Left lung (tissue), 14 donors: ENCODE measurements around the gene KCNK3. TPM values are rescaled to one million over a fixed set of nuclear protein-coding genes. Genes with fewer than 3 reads are reported as not detected.

Experiments
- ATAC-seq: fragments of 200-7000 bp; cut with Tn5 transposase; one replicate; pipeline ENCODE4 v1.9.1; 2020; ENCODE audit warnings: moderate library complexity
- DNase-seq, 4 donors: peaks; one replicate each; pipeline ENCODE4 v3.0.0-alpha.2; 2013 to 2020
- H3K27ac ChIP-seq, 2 donors: fragments of 200-600 bp; sonication (generic) in 1 of 2; one replicate each; pipeline versions ENCODE4 v1.5.0 to v1.8.0; 2020 to 2021
- H3K27me3 ChIP-seq, 2 donors: fragments of 200-600 bp; sonication (generic) in 1 of 2; one replicate each; pipeline versions ENCODE4 v1.5.0 to v1.8.0; 2020 to 2021
- H3K36me3 ChIP-seq, 2 donors: fragments of 200-600 bp; sonication (generic) in 1 of 2; one replicate each; pipeline versions ENCODE4 v1.5.0 to v1.8.0; 2020 to 2021
- H3K4me1 ChIP-seq, 2 donors: fragments of 200-600 bp; one replicate each; pipeline ENCODE4 v1.8.0; 2021
- H3K4me3 ChIP-seq, 2 donors: fragments of 200-600 bp; sonication (generic) in 1 of 2; one replicate each; pipeline versions ENCODE4 v1.5.0 to v1.8.0; 2020 to 2021; ENCODE audit warnings: mild to moderate bottlenecking in 1 of 2
- H3K9me3 ChIP-seq, 2 donors: fragments of 200-600 bp; sonication (generic) in 1 of 2; one replicate each; pipeline versions ENCODE4 v1.5.0 to v1.8.0; 2020 to 2021
- intact Hi-C, 2 donors: fragments of 100-400 bp; cut with DNase I; formaldehyde crosslinking; loops; one replicate each; pipeline versions ENCODE4 v1.11.2 to v1.14.2; 2022
- long read RNA-seq, 12 donors: library from polyadenylated mRNA in 2 of 12; unstranded in 2 of 12; transcript quantifications; one replicate each; pipeline ENCODE4 v2.0.0 and lab custom pipeline, GENCODE V29; 2019 to 2026
- polyA plus RNA-seq, 6 donors: library from polyadenylated mRNA; unstranded; fragments of 120-200 nt; gene quantifications; one replicate each; pipeline ENCODE4 v1.2.1, GENCODE V29; 2013; ENCODE audit not compliant: insufficient read length in 6 of 6
- total RNA-seq, 2 donors: library from RNA; stranded (reverse); fragmentation: NEBNext Ultra II Directional; extraction: Animal tissue kit (Norgen Biotek cat#: 25700); gene quantifications; one replicate each; pipeline ENCODE4 v1.2.1, GENCODE V29; 2021
- TF ChIP-seq, protein P1 (sequence below), 2 donors: fragments of 200-600 bp; sonication (generic) in 1 of 2; IDR thresholded peaks; one replicate each; pipeline versions ENCODE4 v1.5.0 to v1.8.0; 2021; ENCODE audit warnings: antibody characterized with exemption in 2 of 2
- donor health status: DM: no; HTN: yes; CAD: no.
- donor health status: DM: no; HTN: no; CAD: no.

Gene KCNK3
- total RNA-seq (10 to 100 TPM; 17.8 to 24.1 TPM), polyA plus RNA-seq (10 to 100 TPM; 22.7 to 34.9 (median 31.7) TPM)
- long read RNA-seq, donor 1, full-length matches to known transcripts, result 42 of 42 reads
- long read RNA-seq, donor 1, partial matches to known transcripts, result 0 of 42 reads
- long read RNA-seq, donor 1, other reads (novel, unspliced or antisense), result 0 of 42 reads
- long read RNA-seq, donor 2, full-length matches to known transcripts, result 45 of 45 reads
- long read RNA-seq, donor 2, partial matches to known transcripts, result 0 of 45 reads
- long read RNA-seq, donor 2, other reads (novel, unspliced or antisense), result 0 of 45 reads
- long read RNA-seq, donor 3, full-length matches to known transcripts, result 43 of 43 reads
- long read RNA-seq, donor 3, partial matches to known transcripts, result 0 of 43 reads
- long read RNA-seq, donor 3, other reads (novel, unspliced or antisense), result 0 of 43 reads
- long read RNA-seq, donor 4, full-length matches to known transcripts, result 2 of 19 reads
- long read RNA-seq, donor 4, partial matches to known transcripts, result 0 of 19 reads
- long read RNA-seq, donor 4, other reads (novel, unspliced or antisense), result 17 of 19 reads
- long read RNA-seq, donor 5, full-length matches to known transcripts, result 23 of 23 reads
- long read RNA-seq, donor 5, partial matches to known transcripts, result 0 of 23 reads
- long read RNA-seq, donor 5, other reads (novel, unspliced or antisense), result 0 of 23 reads
- long read RNA-seq, donor 6, full-length matches to known transcripts, result 26 of 26 reads
- long read RNA-seq, donor 6, partial matches to known transcripts, result 0 of 26 reads
- long read RNA-seq, donor 6, other reads (novel, unspliced or antisense), result 0 of 26 reads
- long read RNA-seq, donor 7, full-length matches to known transcripts, result 9 of 9 reads
- long read RNA-seq, donor 7, partial matches to known transcripts, result 0 of 9 reads
- long read RNA-seq, donor 7, other reads (novel, unspliced or antisense), result 0 of 9 reads
- long read RNA-seq, donor 8, full-length matches to known transcripts, result 22 of 22 reads
- long read RNA-seq, donor 8, partial matches to known transcripts, result 0 of 22 reads
- long read RNA-seq, donor 8, other reads (novel, unspliced or antisense), result 0 of 22 reads
- long read RNA-seq, donor 9, result 0 reads
- long read RNA-seq, donor 10, partial matches to known transcripts, result 0 of 7 reads
- long read RNA-seq, donor 10, other reads (novel, unspliced or antisense), result 7 of 7 reads
- long read RNA-seq, donor 11, full-length matches to known transcripts, result 21 of 21 reads
- long read RNA-seq, donor 11, partial matches to known transcripts, result 0 of 21 reads
- long read RNA-seq, donor 11, other reads (novel, unspliced or antisense), result 0 of 21 reads
- long read RNA-seq, donor 12, full-length matches to known transcripts, result 17 of 17 reads
- long read RNA-seq, donor 12, partial matches to known transcripts, result 0 of 17 reads
- long read RNA-seq, donor 12, other reads (novel, unspliced or antisense), result 0 of 17 reads

DNA sequence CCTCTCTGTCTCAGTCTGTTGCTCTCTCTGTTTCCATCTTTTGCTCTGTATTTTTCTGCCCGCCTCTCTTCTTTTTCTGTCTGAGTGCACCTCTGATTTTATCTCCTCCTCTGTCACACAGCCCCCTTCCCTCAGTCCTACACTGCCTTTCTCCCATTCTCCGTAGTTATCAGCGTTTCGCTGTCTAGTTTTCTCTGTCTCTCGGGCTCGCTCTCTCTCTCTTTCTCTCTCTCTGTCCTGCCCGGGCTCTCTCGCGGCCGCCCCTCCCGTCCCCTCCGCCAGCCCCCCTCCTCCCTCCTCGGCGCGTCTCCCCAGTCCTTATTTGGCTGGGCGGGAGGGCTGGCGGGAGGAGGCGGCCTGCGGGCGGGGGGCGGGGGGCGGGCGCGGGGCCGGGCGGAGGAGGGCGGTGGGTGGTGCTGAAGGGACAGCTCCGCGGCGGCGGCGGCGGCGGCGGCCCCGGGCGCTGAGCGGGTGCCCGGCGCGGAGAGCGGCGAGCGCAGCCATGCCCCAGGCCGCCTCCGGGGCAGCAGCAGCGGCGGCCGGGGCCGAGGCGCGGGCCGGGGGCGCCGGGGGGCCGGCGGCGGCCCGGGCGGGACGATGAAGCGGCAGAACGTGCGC is at the start of gene KCNK3:
KCNK3 (plus strand) TSS at position 444 of the 618 bp plus-strand sequence; CDS start at position 598, 154 bp downstream.
- intact Hi-C loops, result no loop called here
- Histone ChIP-seq H3K4me3 (peak within 1 kb of the TSS in 1 of 2 donors; percentile 31), H3K27ac (peak within 1 kb of the TSS; percentile 13 to 18), H3K9me3 (no peaks in the 10 kb centered on the region), H3K27me3 (peaks cover 17 to 77% of the 10 kb centered on the region in 2 donors), H3K36me3 (no peaks in the 10 kb centered on the region), H3K4me1 (peaks cover 6 to 12% of the 10 kb centered on the region in 2 donors)
- ATAC-seq (peak; percentile 93), DNase-seq (peak; percentile 49 to 86 (median 78))
- TF ChIP-seq, protein P1, sequence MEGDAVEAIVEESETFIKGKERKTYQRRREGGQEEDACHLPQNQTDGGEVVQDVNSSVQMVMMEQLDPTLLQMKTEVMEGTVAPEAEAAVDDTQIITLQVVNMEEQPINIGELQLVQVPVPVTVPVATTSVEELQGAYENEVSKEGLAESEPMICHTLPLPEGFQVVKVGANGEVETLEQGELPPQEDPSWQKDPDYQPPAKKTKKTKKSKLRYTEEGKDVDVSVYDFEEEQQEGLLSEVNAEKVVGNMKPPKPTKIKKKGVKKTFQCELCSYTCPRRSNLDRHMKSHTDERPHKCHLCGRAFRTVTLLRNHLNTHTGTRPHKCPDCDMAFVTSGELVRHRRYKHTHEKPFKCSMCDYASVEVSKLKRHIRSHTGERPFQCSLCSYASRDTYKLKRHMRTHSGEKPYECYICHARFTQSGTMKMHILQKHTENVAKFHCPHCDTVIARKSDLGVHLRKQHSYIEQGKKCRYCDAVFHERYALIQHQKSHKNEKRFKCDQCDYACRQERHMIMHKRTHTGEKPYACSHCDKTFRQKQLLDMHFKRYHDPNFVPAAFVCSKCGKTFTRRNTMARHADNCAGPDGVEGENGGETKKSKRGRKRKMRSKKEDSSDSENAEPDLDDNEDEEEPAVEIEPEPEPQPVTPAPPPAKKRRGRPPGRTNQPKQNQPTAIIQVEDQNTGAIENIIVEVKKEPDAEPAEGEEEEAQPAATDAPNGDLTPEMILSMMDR (IDR thresholded peaks at IDR 0.05), result no peak

DNA sequence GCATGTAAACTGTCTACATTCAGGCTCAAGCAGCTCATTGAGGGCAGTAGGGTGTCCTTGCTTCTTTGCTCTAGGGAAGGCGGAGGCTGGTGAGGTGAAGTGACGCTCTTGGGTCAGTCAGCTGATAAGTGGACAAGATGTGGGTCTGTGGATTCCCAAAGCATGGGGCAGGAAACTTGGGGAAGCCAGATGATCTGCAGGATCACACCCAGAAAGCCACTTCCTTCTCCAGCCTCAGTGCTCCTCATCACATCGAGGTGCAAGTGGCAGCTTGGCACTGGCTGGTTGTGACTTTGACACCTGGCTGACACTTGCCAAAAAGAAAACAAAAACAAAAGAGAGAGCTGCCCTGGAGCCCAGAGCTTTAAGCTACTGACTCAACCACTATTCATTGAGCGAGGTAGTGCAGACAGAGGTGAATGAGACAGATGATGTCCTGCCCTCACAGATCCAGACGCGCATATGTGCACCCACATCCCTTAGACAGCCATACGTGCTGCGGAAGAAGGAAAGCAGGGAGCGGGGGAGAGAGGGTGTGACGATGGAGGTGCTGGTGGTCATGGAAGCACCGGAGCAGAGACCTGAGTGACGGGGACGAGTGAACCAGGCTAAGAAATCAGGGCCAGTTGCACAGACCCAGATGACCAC is 48.2 kb upstream of the KCNK3 start:
- ATAC-seq (no peak), DNase-seq (no peak)
- H3K4me3 ChIP-seq, result no peak overlapping the region
- intact Hi-C loops, result no loop called here
- peaks cover 5 to 7% of the 10 kb centered on the region in 2 donors for H3K4me1 ChIP-seq
- H3K27me3 ChIP-seq, result peaks cover 0 to 14% of the 10 kb centered on the region in 2 donors
- no peaks in the 10 kb centered on the region for H3K9me3 ChIP-seq
- no peaks in the 10 kb centered on the region for H3K36me3 ChIP-seq
- TF ChIP-seq, protein P1 (IDR thresholded peaks at IDR 0.05), result no peak
- H3K27ac ChIP-seq, result no peak overlapping the region

DNA sequence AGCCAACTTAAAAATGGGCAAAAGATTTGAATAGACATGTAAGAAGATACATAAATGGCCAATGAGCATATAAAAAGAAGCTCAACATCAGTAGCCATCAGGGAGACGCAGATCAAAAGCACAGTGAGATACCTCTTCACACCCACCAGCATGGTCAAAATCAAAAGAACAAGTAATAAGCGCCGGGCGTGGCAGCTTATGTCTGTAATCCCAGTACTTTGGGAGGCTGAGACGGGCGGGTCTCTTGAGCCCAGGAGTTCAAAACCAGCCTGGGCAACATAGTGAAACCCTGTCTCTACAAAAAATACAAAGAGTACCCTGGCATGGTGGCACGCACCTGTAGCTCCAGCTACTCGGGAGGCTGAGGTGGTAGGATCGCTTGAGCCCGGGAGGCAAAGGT is 46.8 kb upstream of the KCNK3 start:
- intact Hi-C loops, result no loop called here
- DNase-seq (no peak), ATAC-seq (no peak)
- Histone ChIP-seq H3K4me3 (no peak overlapping the region), H3K27me3 (peaks cover 0 to 14% of the 10 kb centered on the region in 2 donors), H3K4me1 (peaks cover 1 to 3% of the 10 kb centered on the region in 2 donors), H3K27ac (no peak overlapping the region), H3K9me3 (no peaks in the 10 kb centered on the region), H3K36me3 (no peaks in the 10 kb centered on the region)
- TF ChIP-seq, protein P1 (IDR thresholded peaks at IDR 0.05), result no peak

DNA sequence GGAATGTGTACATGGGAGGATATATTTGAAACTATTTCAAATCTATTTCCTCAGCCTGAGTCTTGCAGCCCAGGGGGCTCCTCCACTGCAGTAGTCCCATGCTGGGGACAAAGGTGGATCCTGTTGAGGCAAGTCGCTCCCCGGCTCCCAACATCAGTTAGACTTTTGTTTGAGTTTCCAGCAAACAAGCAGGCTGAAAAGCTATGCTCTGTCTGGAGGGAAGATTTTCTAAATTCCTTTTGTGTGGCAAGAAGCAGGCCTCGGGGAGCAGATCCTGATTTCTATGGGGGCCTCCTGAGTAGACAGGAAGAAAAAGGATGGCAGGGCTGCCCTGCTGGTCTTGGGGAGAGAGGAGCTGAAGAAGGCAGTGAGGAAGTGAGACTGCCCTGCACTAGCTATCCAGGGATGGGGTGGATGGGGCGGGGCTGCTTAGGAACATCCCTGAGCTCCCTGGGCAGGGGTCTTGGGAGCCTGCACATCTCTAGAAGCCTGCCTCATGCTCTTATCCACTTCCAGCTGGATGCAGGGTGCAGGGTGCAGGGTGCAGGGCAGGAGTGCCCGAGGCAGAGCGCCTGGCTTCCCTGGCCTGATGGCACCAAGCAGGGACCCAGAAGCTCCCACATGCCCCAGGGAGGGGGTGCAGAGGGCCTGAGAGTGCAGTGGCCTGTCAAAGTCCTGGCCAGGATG is 45.4 kb upstream of the KCNK3 start:
- no peak overlapping the region for H3K27ac ChIP-seq
- peaks cover 0 to 14% of the 10 kb centered on the region in 2 donors for H3K27me3 ChIP-seq
- DNase-seq, result no peak
- TF ChIP-seq, protein P1 (IDR thresholded peaks at IDR 0.05), result no peak
- intact Hi-C loops, result no loop called here
- no peak overlapping the region for H3K4me3 ChIP-seq
- no peaks in the 10 kb centered on the region for H3K36me3 ChIP-seq
- H3K9me3 ChIP-seq, result no peaks in the 10 kb centered on the region
- H3K4me1 ChIP-seq, result peaks cover 0 to 6% of the 10 kb centered on the region in 2 donors
- no peak for ATAC-seq
